Putamen (tissue), 1 donor: ENCODE data around the gene IGFBP2.

Experiments used
- DNase-seq: peaks from one replicate; pipeline ENCODE4 v3.0.0-alpha.2; 2016; ENCODE audit warnings: low spot score

IGFBP2 gene

GRCh38 chr2:216685327-216685875 is 52.2 kb downstream of the IGFBP2 start:
- DNase-seq = no peak

DNA sequence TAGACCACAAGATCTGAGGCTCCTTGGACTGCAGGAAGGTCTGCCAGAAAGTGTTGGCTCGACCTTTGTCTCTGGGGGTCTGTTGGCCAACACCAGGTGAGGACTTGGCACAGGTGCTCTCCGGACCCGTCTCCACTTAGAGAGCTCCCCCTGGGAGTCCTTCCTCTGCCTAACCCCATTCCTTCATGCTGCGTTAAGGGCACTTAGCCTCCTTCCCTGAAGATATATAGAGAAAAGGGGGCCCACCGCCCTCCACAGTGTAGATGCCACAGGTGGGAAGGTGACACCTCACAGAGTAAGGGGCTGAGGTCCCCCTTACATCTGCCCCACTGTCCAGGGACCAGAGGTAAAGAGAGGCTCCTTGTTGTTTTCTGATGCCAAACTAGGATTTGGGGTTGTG is 53.9 kb downstream of the IGFBP2 start:
- DNase-seq = no peak

DNA sequence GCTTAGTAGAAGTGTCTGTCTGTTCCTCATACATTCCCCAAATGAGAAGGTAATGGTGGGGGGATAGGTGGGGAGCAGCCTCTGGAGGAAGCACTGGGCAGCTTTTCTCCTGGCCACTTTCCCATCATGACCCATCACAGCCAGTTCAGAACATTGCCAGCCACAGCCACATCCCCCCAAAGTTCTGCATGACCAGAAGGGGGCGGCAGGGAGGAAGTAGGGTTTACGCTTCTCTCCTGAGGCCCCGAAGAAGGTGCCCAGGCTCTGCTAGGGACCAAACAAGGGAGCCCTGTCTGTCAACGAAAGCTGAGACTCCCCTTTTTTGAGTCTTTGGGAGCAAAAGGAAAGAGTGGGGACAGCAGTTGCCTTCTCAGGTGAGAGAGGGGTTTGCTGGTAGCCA is 54.4 kb downstream of the IGFBP2 start:
- DNase-seq = no peak

DNA sequence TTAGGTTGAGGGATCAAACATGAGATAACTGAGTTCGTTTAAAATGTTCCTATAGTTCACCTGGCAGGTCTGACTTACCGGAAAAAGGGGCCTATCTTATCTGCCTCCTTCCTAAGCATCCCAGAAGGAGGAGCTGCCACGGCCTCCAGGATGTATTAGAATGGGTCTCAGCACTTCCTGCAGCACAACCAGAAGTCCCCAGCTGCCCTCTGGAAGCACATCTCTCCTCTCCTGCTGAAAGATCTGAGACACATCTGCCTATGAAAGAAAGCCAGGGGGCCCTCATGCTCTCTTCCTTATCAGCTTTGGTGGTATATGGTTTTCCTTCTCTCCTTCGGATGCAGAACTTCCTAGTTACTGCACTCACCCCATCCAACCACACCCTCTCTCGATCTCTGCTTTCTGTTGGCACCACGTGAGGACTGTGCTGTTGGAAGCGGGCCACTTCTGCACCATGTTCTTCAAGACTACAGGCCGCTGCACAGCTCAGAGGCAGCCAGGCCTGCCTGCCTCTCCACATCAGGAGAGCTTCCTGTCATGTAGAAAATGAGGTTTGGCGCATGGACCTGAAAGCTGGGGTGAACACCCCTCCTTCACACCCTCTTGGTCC is 55.6 kb downstream of the IGFBP2 start:
- no peak for DNase-seq

GRCh38 chr2:216689397-216689796 is 56.2 kb downstream of the IGFBP2 start:
- DNase-seq = no peak

DNA sequence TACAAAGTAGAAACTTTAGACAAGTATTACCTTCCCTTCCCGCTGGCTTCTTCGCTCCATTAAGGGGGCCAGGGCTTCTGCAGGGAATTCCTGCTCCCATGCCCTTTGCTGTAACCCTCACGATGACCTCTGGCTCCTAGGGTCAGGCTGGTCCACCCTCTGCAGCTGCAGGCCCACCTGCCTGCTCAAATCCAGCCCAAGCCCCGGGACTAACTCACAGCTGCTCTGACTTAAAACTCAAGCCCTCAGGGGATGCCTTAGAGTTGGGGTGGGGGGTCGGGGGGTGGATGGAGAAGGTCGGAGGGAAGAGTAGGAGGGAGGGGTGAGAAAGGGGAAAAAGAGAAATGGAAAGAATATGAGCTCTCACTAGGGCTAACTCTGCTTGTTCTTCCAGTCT is 57.2 kb downstream of the IGFBP2 start:
- no peak for DNase-seq

DNA sequence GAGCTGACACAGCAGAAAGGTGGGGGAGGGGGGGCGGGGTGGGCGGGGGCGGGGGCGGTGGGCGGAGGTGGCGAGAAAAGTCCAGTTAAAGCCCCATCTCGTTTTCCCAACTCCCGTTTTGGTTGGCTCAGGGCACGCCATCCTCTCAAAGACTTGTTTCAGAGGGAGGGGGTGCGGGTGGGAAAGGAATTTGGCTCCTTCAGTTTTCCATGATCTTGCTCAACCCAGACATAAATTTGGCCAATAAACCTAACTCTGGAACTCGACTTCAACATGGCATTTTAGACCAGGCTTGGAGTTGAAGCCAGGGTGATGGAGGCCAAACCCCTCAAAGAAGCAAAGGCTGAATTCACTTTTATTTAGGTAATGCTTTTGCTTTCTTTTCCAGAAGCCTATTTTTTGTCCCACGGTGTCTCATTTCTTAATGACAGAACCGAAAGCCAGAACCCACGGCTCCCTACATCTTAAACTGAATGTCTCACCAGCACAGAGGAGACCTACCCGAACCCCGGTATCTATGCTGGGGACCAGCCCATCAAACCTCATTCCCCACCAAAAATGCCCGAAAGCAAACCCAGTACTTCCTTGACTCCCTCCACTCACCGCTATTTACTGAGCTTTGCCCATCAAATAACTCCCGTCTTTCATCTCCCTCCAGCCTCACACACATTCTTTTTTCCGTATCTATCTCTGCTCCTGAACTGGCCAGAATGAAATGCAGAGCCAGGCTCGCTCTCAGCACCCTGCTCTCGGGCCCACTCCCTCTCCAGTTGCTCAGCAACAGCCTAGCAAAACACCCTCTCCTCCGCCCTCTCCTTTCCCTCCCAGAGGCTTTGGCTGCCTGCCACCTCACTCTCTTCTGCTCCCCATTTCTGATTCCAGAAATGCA is 57.9 kb downstream of the IGFBP2 start:
- DNase-seq = peak; percentile 84

DNA sequence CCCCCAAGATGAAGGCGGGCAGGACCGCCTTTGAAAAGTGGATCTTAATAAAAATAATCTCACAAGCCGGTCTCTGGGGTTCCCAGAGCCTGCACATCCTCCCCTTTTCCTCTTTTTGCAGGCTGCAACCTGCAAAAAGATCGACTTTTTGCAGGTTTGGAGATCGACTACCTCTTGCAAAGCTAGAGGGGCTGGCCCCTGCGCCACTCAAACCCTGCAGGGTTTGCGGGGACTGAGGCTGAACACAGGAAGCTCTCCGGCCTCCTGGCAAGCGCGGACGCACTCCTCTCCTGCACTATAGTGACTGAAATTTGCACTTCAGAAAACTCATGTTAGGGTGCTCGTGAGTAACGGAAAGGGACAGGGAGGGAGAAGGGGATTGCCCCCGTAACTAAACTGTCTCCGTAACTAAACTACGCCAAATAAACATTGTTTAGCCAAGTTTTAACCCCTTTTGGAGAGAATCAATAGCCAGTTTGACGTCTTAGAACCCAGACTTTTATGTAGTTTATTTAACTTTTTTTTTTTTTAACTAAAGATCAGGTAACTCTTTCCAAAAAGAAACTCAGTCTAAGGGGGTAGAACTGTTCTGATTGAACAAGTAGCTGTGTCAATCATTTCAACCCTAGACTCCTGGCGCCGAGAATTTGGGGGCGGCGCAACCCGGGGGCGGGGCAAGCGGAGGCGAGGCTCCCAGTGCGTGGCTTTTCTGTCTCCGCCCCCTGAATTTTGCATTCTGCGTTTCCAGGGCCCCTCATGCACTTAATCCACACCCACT is 59.6 kb downstream of the IGFBP2 start:
- DNase-seq = peak; percentile 75

- DNase-seq = peak; percentile 16
These were observed 60.3 kb downstream of the IGFBP2 start for GRCh38 chr2:216693414-216694080.

DNA sequence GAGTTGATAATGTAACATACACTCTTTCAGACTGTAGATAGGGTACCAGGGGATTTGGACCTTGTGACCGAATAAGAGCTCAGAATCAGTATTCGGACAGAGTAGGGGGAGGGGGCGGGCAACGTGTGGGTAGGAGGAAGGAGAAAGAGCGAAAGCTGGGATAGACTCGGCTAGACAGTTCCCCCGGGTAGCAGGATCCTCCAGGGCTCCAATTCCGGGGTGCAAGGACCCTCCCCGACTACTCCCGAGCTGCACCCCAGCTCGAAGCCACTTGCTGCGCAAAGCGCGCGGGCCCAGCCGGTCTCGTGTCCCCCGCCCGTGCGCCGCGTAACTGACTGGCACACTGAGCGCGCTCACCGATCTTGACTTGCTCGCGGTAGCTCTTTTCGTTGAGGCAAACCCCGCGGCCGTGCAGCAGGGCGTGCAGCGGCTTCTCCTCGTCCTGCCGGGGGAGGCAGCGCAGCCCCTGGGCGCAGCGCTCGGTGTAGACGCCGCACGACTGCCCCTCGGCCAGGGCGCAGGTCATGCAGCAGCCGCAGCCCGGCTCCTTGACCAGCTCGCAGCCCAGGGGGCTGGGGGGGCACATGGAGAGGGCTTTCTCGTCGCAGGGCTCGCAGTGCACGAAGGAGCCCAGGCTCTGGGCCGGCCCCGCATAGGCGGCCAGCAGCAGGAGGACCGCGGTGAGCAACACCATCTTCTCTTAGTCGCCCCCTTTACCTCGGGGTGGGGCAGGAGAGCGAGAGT is 61.0 kb downstream of the IGFBP2 start:
- peak; percentile 42 for DNase-seq

- DNase-seq = no peak
These were observed 61.6 kb downstream of the IGFBP2 start for GRCh38 chr2:216694826-216695217.

DNA sequence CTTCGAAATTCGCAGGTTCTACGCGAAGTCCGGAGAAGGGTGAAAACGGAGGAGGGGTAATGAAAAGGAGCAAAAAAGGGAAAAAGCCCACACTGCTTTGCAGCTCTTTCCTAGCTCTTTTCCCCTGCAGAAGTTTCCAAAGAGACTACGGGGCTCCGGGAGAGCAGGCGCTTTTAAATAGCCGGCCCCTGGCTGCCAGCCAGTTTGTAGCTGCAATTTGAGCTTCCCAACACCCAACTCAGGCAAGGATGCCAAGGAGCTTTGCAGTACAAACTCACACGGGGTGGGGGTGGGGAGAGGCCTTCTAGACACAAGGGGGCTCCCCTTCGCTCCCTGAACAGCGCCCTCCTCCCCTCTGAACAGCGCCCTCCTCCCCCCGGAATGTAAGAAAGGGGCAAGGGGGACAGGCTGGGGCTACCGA is 62.2 kb downstream of the IGFBP2 start, which contains the start of gene IGFBP5:
Gene IGFBP5 (minus strand): TSS at position 149 of the 421 bp plus-strand sequence. CDS start 774 bp downstream, outside the sequence.
- peak; percentile 71 for DNase-seq

GRCh38 chr2:216696321-216696720 is 63.1 kb downstream of the IGFBP2 start:
- peak; percentile 33 for DNase-seq

- DNase-seq = peak; percentile 33
These were observed 63.7 kb downstream of the IGFBP2 start for GRCh38 chr2:216696751-216697560.

GRCh38 chr2:216698293-216698692 is 65.1 kb downstream of the IGFBP2 start:
- DNase-seq = peak; percentile 21

DNA sequence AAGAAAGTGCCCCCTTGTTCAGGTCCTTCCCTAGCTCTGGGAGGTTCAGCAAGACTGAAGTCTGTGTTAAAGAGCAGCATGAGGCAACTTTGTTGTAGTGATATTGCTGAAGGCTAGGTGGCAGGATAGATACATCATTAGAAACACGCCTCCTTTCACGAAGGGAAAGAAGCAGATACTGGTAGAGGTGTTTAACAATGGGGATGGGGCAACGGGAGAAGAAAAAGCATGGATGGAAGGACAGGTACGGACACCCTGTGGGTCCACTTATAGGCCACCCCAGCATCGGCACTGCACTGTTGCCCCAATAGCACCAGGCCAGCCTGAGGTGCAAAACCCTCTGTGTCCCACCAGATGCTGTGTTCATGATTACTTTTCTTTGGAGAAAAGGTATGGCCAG is 65.7 kb downstream of the IGFBP2 start:
- DNase-seq = peak; percentile 60

DNA sequence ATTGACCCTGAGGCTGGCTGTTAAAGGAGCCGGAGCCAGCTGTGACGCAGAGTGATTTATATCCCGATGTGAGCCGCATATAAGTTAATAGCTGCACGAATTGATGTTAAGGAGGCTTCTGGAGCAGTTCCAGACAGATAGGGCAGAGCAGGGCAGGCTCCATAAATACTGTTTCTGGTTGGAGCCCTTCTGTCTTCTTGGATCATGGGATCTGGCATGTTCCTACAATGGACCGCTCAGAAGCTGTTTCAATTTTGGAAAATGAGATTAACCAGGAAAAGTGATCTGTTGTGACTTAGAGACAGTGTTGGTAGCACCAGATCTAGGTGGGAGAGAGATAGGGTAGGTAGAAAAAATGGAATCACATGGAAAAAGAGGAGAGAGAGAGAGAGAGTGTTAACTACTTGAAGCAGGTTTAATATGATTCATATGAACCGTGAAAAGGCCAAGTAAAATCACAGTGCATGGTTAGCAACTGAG is 66.9 kb downstream of the IGFBP2 start:
- no peak for DNase-seq

DNA sequence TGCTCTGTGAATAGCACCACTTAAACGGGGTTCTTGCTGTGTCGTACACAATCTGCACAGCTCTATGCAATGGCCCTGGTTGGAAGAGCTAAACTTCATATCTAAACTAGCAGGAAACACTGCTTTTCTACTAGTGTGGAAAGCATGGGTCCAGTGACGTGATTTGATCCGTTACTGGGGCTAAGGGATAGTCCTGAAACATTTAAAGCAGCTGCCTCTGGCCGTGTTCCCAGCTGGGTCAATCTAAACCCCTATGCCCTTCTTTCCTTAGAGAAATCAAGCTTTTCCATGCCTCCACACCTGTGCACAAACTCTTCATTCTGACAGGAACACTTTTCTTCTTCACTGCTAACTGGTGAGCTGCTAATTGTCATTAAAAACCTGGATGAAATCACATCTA is 67.6 kb downstream of the IGFBP2 start:
- DNase-seq = no peak

DNA sequence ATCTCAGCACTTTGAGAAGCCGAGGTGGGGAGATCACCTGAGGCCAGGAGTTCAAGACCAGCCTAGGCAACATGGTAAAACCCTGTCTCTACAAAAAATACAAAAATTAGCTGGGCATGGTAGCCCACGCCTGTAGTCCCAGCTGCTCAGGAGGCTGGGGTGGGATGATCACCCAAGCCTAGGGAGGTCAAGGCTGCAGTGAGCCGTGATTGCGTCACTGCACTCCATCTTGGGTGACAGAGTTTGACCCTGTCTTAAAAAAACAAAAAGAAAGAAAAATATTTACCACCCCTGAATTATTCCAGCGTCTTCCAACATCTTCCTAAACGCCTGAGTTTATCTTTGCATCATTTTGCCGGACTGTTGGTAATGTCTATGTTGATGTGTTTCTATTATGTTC is 68.3 kb downstream of the IGFBP2 start:
- no peak for DNase-seq

- DNase-seq = no peak
These were observed 69.5 kb downstream of the IGFBP2 start for GRCh38 chr2:216702756-216703155.
